Nephron (organoid): ENCODE data around the gene IGF1R.

Experiments
- H3K27ac Mint-ChIP-seq, 3 experiments: 2 replicates each; pipeline ENCODE4 v1.8.0; 2020; ENCODE audit warnings: mixed read lengths in 3 of 3, mild to moderate bottlenecking in 2 of 3, moderate library complexity in 1 of 3
- H3K27me3 Mint-ChIP-seq: 2 replicates; pipeline ENCODE4 v1.8.0; 2021; ENCODE audit warnings: low read depth, mild to moderate bottlenecking, moderate library complexity, mixed read lengths
- H3K36me3 Mint-ChIP-seq: 2 replicates; pipeline ENCODE4 v1.8.0; 2020; ENCODE audit warnings: low read depth, mixed read lengths
- H3K4me1 Mint-ChIP-seq: 2 replicates; pipeline ENCODE4 v1.8.0; 2020; ENCODE audit warnings: mixed read lengths
- H3K4me3 Mint-ChIP-seq, 3 experiments: 2 replicates each; pipeline ENCODE4 v1.8.0; 2020; ENCODE audit warnings: mild to moderate bottlenecking in 3 of 3, mixed read lengths in 3 of 3, moderate library complexity in 2 of 3
- H3K9me3 Mint-ChIP-seq: 2 replicates; pipeline ENCODE4 v1.8.0; 2020; ENCODE audit warnings: mixed read lengths
- CTCF ChIP-seq, 3 experiments: fragments of 200-600 bp; sonication (generic); IDR thresholded peaks; one replicate each; pipeline ENCODE4 v1.5.0; 2021; ENCODE audit warnings: antibody characterized with exemption in 3 of 3; ENCODE audit not compliant: unreplicated experiment in 3 of 3

Gene IGF1R

GRCh38 chr15:98876451-98877369 is 228.4 kb downstream of the IGF1R start:
- Mint-ChIP-seq H3K27me3 (no peaks in the 10 kb centered on the region), H3K9me3 (no peaks in the 10 kb centered on the region), H3K27ac (peak overlapping the region in 2 of 3 experiments; percentile 0 to 20), H3K4me1 (peaks cover 36% of the 10 kb centered on the region), H3K36me3 (no peaks in the 10 kb centered on the region), H3K4me3 (no peak overlapping the region)
- TF ChIP-seq CTCF (IDR thresholded peaks at IDR 0.05; ENCODE audit: unreplicated experiment in 3 of 3), result no peak

GRCh38 chr15:98878172-98878571 is 229.8 kb downstream of the IGF1R start:
- Mint-ChIP-seq H3K9me3 (no peaks in the 10 kb centered on the region), H3K27me3 (no peaks in the 10 kb centered on the region)

GRCh38 chr15:98878862-98879261 is 230.5 kb downstream of the IGF1R start:
- H3K4me1 Mint-ChIP-seq, result peaks cover 26% of the 10 kb centered on the region
- H3K36me3 Mint-ChIP-seq, result no peaks in the 10 kb centered on the region
- H3K4me3 Mint-ChIP-seq, result no peak overlapping the region
- no peak overlapping the region for H3K27ac Mint-ChIP-seq
- no peak for TF ChIP-seq CTCF (IDR thresholded peaks at IDR 0.05; ENCODE audit: unreplicated experiment in 3 of 3)
- no peaks in the 10 kb centered on the region for H3K9me3 Mint-ChIP-seq
- no peaks in the 10 kb centered on the region for H3K27me3 Mint-ChIP-seq

More at GRCh38 chr15:98878172-98878571, 229.8 kb downstream of the IGF1R start:
- TF ChIP-seq CTCF (IDR thresholded peaks at IDR 0.05; ENCODE audit: unreplicated experiment in 3 of 3), result no peak
- Mint-ChIP-seq H3K27ac (no peak overlapping the region), H3K4me3 (no peak overlapping the region), H3K36me3 (no peaks in the 10 kb centered on the region), H3K4me1 (peaks cover 33% of the 10 kb centered on the region)

GRCh38 chr15:98881526-98882520 is 233.5 kb downstream of the IGF1R start:
- Mint-ChIP-seq H3K4me1 (peaks cover 17% of the 10 kb centered on the region), H3K36me3 (no peaks in the 10 kb centered on the region), H3K4me3 (no peak overlapping the region), H3K9me3 (no peaks in the 10 kb centered on the region), H3K27ac (peak overlapping the region in 1 of 3 experiments; percentile 66), H3K27me3 (no peaks in the 10 kb centered on the region)
- TF ChIP-seq CTCF (IDR thresholded peaks at IDR 0.05; ENCODE audit: unreplicated experiment in 3 of 3), result peak; percentile 49 to 66 (median 59)

GRCh38 chr15:98883478-98883877 is 235.1 kb downstream of the IGF1R start:
- Mint-ChIP-seq H3K9me3 (no peaks in the 10 kb centered on the region), H3K27ac (no peak overlapping the region)

More at GRCh38 chr15:98883478-98883877, 235.1 kb downstream of the IGF1R start:
- TF ChIP-seq CTCF (IDR thresholded peaks at IDR 0.05; ENCODE audit: unreplicated experiment in 3 of 3), result no peak
- H3K4me3 Mint-ChIP-seq, result no peak overlapping the region
- H3K27me3 Mint-ChIP-seq, result no peaks in the 10 kb centered on the region
- peaks cover 25% of the 10 kb centered on the region for H3K4me1 Mint-ChIP-seq
- no peaks in the 10 kb centered on the region for H3K36me3 Mint-ChIP-seq
